HG03139 (cell line): ENCODE results near the gene METTL25.
"Not testable (repeated sequence)": the region's sequence is repeated elsewhere in the genome, so short reads cannot be mapped to it uniquely, and the experiment has no call there.

ENCODE experiments used
- ATAC-seq: cut with Tn5 transposase; IDR thresholded peaks from one replicate; pipeline ENCODE4 v1.9.1; 2021; ENCODE audit not compliant: unreplicated experiment

METTL25 gene

GRCh38 chr12:82358200-82359114 lies at the start of gene METTL25, which contains the start of gene CCDC59:
Gene METTL25, plus strand, starts transcription at chr12:82358529. Its CDS starts 37 bp downstream, at chr12:82358566.
Gene CCDC59, minus strand, starts transcription at chr12:82358387. Its CDS starts 11 bp downstream, at chr12:82358376.
- peak; percentile 94 for ATAC-seq

- no peak for ATAC-seq
Observed at GRCh38 chr12:82314406-82314892, 43.9 kb upstream of the METTL25 start.

- no peak for ATAC-seq
Observed at GRCh38 chr12:82319276-82319675, 39.1 kb upstream of the METTL25 start.

GRCh38 chr12:82325540-82326336 lies 32.6 kb upstream of the METTL25 start:
- no peak for ATAC-seq

GRCh38 chr12:82326905-82327503 lies 31.3 kb upstream of the METTL25 start:
- no peak for ATAC-seq

- no peak for ATAC-seq
Observed at GRCh38 chr12:82327861-82328260, 30.5 kb upstream of the METTL25 start.

- no peak for ATAC-seq
Observed at GRCh38 chr12:82329508-82329907, 28.8 kb upstream of the METTL25 start.

GRCh38 chr12:82350161-82350560 lies 8.2 kb upstream of the METTL25 start:
- no peak for ATAC-seq

GRCh38 chr12:82351390-82351789 lies 6.9 kb upstream of the METTL25 start:
- ATAC-seq, result no peak

GRCh38 chr12:82357340-82357739 lies 989 bp upstream of the METTL25 start:
- no peak for ATAC-seq

- ATAC-seq, result no peak
Observed at GRCh38 chr12:82357845-82358199, 507 bp upstream of the METTL25 start.

GRCh38 chr12:82359115-82359478 lies 768 bp downstream of the METTL25 start:
- peak; percentile 10 for ATAC-seq

- ATAC-seq, result not testable (repeated sequence)
Observed at GRCh38 chr12:82360834-82361233, 2.5 kb downstream of the METTL25 start.

- no peak for ATAC-seq
Observed at GRCh38 chr12:82361461-82361915, 3.2 kb downstream of the METTL25 start.

- no peak for ATAC-seq
Observed at GRCh38 chr12:82363990-82364389, 5.7 kb downstream of the METTL25 start.

GRCh38 chr12:82366197-82366596 lies 7.9 kb downstream of the METTL25 start:
- ATAC-seq, result no peak

- no peak for ATAC-seq
Observed at GRCh38 chr12:82375201-82375600, 16.9 kb downstream of the METTL25 start.

GRCh38 chr12:82378997-82379396 lies 20.7 kb downstream of the METTL25 start:
- no peak for ATAC-seq

GRCh38 chr12:82383930-82384552 lies 25.7 kb downstream of the METTL25 start:
- no peak for ATAC-seq

- no peak for ATAC-seq
Observed at GRCh38 chr12:82398879-82399278, 40.5 kb downstream of the METTL25 start.

- ATAC-seq, result no peak
Observed at GRCh38 chr12:82400819-82401218, 42.5 kb downstream of the METTL25 start.
